GM21447 (cell line): ENCODE measurements around the gene SLC22A1.
"Not testable (repeated sequence)": the region's sequence is repeated elsewhere in the genome, so short reads cannot be mapped to it uniquely, and the experiment has no call there.

ENCODE experiments used
- ATAC-seq: cut with Tn5 transposase; IDR thresholded peaks from one replicate; pipeline ENCODE4 v1.9.1; 2021; ENCODE audit not compliant: unreplicated experiment

The SLC22A1 gene

DNA sequence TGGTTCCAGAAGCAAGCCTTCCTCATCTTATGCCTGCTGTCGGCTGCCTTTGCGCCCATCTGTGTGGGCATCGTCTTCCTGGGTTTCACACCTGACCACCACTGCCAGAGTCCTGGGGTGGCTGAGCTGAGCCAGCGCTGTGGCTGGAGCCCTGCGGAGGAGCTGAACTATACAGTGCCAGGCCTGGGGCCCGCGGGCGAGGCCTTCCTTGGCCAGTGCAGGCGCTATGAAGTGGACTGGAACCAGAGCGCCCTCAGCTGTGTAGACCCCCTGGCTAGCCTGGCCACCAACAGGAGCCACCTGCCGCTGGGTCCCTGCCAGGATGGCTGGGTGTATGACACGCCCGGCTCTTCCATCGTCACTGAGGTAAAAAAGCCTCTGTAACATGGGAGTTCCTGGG is 366 bp downstream of the SLC22A1 start:
- ATAC-seq: no peak

DNA sequence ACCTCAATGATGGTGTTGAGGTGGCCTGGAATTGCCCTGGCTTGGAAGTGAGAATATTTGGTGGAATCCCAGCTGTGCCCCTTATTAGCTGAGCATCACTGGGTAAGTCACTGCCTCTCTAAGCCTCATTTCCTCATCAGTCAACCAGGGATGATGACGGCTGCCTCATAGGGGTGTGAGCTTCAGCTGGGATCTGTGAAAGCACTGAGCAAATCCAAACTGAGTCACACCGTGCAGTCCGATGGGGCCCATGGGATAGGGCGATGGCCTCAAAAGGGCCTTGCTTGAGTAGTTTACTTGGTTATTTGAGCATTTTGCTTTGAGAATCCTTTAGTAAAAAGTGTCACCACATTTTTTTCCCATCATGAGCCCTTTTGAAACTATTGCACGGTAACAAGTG is 1.1 kb downstream of the SLC22A1 start:
- no peak for ATAC-seq

DNA sequence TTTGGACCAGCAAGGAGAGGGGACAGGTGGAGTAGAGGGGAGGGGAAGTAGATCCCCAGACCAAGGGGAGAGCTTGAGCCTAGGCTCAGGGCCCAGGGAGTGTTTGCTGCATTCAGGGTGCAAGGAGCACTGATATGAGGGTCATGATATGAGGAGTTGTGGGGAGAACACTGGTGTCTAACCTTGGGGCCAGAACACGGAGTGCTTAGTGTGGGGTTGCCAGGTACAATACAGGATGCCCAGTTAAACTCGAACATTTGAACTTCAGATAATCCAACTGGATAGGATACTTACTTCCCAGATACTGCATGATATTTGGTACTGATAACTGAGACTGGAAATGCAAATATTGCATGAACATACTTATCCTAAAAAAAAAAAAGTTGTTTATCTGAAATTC is 2.4 kb downstream of the SLC22A1 start:
- no peak for ATAC-seq

DNA sequence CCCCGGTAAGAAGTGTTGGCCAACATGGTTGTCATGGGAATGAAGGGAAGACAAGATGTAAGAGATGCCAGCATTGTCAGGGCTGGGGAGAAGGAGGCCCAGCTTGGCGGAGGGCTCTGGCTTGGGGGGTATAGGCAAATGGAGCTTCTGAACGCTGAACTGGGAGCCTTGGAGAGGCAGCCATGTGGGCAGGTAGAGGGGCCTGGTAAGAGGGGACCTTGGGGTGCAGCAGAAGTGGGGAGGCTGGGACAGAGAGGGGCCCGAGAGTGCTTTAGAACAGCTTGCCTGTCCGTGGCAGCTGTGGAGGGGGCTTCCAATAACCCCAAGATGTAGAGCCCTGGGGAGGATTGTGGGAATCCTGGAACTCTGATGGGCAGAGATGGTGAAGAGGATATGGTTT is 3.0 kb downstream of the SLC22A1 start:
- no peak for ATAC-seq

DNA sequence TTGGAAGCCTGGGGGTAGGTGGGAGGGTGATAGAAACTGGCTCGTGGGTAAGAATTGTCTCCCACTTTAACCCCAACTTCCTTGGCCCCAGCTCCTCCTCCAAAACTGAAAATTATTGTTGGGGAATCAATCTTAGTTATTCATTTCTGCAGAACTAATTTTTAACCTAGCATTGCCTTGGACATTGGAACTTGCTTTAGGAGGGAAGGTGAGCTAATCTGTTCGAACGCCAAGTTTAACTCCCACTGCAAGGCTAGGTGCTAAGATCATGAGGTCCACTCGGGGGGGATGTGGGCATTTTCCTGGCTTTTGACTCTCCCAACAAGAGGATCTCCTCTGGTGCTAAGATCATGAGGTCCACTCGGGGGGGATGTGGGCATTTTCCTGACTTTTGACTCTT is 3.5 kb downstream of the SLC22A1 start:
- ATAC-seq: not testable (repeated sequence)

DNA sequence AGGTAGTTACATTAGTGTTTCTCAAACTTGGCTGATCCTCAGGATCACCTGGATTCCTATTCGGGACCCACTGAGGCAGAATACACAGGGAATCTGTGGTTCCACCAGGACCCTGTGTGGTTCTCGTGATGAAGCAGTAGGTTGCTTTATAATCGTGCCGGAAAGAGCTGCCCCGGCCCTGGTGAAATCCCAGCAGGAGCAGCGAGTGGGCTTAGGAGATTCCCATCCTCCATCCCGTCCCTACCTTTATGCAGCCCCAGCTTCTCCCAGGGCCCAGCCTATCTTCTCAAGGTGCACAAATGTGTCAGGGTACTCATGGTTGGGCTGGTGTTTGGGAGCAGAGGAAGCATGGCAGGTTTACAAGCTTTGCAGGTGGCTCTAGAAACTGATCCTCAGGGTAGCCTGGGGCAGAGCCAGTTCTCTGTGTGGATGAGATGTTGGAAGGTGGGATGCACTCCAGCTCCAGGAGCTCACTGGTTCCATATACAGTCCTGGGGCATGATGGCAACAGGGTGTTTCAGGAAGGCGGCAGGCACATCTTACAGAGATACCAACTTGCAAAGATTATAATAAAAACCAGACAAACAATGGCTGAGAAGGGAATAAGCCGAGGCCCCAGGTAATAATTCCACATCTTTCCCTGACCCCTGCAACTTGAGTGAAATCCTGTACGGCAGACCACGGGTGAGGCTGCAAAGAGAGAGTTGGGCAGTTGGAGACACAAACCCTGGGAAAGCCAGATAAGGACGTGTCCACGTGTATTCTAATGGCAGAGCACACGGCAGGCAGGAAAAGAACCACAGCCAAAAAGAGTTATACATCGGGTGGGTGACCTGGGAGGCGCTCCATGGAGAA is 5.9 kb downstream of the SLC22A1 start:
- no peak for ATAC-seq

DNA sequence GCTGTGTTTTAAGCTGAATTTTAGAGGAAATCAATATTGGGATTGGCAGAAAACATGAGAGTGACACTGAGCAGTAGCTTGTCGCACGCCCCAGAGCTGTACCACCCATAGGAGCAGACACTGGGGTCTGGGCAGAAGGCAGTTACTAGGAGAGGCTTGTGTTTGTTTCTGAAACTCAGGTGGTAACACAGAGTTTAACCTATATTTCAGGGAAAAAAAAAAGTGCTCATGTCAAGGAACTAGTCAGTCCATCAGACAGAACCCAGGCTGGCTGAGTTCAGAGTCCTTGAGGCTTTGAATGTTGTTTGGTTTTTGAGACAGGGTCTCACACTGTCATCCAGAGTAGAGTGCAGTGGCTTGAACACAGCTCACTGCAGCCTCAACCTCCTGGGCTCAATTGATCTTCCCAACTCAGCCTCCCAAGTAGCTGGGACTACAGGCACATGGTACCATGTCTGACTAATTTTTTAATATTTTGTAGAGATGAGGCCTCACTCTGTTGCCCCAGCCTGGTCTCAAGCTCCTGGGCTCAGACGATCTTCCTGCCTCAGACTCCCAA is 6.6 kb downstream of the SLC22A1 start:
- no peak for ATAC-seq

DNA sequence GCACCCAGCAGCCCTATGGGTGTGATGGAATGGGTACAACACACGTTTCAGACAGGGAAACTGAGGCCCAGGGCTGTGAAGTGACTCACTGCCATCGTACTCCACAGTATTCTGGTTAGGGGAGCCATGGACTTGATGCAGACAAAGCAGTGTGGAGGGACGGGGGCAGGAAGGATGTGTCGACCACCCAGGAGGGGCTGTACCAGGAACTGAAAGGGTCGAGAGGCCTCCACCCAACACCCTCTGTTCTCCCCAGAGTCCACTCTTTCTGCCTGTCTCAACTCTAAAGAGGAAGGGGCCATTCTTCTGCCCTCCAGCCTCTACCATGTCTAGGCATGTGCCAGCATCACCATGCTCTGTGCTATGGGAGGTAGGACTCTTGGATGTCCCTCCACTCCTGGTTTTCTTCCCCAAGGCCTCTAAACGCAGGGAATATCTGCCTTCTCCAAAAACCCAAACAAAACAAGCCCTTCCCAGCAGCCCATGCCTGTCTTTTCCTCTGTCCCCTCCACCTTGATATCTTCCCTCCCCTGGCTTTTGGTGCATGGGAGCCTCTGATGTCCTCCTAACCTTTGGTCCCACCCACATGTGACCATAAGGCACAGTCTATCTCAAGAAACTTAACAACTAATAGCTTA is 7.4 kb downstream of the SLC22A1 start:
- no peak for ATAC-seq

DNA sequence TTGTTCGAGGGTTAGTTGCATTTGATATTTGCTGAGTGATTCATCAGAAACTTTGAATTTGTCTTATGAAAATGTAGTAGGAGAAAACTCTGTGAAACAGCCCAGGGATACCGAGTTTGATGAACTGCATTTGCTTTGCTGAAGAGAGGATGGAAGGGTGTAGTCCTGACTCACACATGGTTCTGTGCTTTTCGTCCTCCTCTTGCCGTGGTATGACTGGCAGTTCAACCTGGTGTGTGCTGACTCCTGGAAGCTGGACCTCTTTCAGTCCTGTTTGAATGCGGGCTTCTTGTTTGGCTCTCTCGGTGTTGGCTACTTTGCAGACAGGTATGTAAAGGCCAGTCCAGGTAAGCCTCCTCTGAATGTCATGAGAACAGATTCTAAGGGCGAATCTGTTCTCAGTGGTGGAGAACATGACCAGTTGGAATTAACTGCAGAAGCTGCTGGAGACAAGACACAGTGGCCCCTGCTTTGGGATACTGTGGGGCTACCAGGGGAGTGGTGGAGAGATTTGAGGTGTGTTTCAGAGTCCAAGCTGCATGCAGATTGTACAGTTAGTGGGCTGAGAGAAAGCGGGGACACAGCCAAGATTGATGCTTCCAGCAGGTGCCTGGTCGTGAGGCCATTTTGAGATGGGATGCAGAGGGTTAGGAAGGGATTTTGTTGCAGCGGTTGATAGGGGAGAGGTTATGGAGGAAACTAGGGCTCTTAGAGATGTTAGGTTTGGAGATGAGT is 8.4 kb downstream of the SLC22A1 start:
- ATAC-seq: no peak

DNA sequence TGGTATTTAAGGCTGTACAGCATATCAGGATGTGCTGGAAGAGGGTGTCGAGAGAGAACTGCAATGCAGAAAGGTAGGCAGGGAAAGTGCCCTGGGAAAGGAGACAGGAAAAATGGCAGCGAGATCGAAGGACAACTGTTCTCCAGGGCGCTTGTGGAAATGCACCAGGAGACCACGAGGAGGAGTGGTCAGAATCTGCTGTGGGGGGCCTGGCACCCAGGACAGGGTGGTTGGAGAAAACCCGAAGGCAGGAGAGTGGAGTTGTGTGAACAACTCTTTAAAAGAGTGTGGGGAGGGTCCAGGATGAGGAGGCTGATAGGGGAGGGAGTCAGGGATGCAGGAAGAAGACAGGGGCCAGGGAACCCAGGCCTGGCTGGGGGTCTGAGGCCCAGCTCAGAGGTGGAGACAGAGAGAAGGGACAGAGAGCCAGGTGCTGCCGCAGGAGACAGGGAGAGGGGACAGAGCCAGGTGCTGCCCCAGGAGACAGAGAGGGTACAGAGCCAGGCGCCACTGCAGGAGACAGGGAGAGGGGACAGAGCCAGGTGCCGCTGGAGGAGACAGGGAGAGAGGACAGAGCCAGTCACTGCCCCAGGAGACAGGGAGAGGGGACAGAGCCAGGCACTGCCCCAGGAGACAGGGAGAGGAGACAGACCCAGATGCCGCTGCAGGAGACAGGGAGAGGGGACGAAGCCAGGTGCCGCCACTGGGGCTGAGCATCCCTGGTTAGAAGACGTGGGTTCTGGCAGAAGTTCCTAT is 9.3 kb downstream of the SLC22A1 start:
- no peak for ATAC-seq

DNA sequence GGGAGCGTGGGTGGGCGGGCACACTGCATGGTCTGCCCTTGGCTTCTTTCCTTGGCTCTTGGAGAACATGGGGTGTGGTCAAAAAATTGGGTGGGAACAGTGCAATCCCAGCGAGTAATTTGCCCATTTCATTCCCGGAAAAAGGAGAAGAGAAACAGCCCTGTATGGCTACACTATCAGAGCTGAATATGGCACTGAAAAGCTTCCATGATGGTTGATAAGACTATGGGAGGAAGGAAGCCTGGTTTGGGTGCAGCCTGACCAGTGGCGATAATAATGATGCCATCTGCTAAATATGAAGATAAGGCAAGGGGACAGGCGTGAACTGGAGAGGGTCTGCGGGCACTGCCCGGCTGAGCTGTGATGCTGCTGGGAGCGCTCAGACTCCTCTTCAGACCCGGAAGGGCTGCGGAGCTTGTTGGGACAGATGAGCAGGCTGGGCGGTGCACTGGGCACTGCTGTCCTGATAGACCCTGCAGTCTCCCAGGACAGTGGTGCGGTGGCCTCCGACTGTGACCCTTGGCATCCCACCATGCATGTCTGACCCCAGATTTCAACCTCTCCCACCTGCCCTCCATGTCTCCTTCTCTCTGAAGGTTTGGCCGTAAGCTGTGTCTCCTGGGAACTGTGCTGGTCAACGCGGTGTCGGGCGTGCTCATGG is 10.2 kb downstream of the SLC22A1 start:
- no peak for ATAC-seq

DNA sequence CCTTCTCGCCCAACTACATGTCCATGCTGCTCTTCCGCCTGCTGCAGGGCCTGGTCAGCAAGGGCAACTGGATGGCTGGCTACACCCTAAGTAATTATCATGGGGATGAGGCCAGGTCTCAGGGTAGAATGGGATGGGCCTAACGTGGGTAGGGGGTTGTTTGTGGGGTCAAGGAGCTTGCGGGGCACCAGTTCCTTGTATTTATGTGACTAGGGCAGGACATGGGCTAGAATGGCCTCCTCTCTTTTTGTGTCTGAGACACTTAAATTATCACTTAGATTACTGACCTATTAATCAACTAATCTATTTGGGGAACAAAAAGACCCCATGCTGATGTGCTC is 10.7 kb downstream of the SLC22A1 start:
- ATAC-seq: no peak

DNA sequence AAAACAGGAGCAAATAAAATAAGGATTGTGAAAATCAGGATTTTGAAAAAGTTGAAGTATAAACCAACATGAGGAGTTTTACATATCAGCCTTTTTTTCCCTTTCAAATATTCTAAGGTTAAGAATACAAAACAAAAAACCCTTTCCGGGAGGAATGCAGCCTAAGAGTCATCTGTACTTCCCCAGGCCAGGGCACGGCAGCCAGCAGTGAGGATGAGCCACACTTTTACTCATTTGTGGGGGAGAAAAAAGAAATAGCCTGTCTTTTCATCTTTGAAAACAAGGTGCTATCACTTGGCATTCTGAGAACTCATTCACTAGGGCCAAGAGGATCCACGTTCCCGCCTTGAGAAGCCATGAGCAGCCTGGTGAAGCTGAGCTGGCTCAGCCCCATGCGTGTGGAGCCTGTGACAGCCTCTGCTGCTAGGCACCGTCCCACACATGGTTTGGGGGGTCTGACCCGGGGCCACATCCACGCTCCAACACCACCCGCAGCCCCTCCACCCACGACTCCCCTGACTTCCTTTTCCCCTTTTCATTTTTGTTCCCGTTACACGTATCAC is 11.2 kb downstream of the SLC22A1 start:
- no peak for ATAC-seq

DNA sequence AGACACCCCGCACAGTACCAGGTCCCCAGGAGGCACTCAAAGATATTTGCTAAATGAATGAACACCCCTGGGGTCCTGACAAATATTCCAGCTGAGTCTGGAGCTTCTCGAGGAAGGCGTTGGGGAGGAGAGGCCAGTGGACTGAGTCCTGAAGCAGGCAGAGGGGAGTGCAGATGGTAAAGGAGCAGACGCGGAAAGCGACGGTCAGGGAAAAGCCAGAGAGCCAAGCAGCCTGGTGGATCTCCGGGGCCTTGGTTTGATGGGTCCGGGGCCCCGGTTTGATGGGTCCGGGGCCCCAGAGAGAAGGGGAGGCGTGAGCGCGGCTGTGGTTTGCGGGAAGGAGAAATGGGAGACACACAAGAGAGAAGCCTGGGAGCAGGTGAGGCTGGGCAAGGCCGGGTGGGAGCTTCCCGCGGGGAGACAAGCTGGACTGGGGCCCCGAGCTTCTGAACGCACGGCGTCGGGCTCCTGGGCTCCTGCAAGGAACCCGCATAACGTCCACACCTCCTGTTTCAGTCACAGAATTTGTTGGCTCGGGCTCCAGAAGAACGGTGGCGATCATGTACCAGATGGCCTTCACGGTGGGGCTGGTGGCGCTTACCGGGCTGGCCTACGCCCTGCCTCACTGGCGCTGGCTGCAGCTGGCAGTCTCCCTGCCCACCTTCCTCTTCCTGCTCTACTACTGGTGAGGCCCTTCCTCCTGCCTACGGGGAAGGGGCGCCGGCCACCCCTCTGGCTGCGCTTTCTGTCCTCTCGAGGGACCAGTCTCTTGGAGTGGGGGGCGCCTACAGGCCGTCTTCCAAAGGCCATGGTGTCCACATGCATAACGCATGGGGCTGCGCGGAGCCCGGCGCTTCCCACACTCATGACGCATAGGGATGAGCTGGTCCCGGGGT is 12.1 kb downstream of the SLC22A1 start:
- no peak for ATAC-seq

DNA sequence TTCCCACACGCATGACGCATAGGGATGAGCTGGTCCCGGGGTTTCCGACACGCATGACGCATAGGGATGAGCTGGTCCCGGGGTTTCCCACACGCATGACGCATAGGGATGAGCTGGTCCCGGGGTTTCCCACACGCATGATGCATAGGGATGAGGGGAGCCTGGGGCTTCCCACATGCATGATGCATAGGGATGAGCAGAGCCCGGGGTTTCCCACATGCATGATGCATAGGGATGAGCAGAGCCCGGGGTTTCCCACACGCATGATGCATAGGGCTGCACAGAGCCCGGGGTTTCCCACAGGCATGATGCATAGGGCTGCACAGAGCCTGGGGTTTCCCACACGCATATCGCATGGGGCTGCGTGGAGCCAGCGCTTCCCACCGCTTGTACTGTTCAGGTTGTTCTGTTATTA is 12.7 kb downstream of the SLC22A1 start:
- not testable (repeated sequence) for ATAC-seq

DNA sequence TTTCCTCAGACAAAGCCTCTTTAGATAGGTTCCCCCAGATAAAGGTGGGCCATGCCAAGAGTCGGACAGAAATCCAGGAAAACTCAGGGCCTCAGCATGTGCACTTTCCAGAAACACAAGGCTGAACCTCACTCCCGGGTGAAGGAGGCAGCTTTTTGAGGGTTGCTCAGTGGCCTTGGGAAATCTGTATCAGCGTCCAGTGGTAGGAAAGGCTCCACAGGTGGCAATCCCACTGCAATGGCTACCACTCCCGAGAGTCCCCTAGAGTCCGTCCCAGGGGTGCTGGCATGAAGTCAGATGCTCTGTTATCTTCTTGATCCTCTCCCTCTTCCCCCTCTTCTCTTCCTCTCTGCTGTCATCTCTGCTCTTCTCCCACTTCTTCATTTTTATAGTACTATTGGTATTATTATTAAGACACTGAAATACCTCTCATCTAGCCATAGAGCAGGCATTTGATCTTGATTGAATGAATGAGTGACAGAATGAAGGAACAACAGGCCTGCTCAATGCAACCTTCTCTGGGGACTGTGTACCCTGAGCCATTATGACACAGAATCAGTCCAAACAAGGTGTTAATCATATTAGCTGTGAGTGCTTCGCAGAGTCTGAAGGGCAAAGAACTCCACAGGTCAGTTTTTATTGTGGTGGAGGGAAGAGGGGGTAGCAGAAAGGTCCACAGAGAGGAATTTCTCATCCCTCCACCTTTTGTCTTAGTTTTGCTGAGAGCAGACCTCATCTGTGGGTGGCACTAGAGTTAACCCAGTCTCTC is 13.3 kb downstream of the SLC22A1 start:
- no peak for ATAC-seq

DNA sequence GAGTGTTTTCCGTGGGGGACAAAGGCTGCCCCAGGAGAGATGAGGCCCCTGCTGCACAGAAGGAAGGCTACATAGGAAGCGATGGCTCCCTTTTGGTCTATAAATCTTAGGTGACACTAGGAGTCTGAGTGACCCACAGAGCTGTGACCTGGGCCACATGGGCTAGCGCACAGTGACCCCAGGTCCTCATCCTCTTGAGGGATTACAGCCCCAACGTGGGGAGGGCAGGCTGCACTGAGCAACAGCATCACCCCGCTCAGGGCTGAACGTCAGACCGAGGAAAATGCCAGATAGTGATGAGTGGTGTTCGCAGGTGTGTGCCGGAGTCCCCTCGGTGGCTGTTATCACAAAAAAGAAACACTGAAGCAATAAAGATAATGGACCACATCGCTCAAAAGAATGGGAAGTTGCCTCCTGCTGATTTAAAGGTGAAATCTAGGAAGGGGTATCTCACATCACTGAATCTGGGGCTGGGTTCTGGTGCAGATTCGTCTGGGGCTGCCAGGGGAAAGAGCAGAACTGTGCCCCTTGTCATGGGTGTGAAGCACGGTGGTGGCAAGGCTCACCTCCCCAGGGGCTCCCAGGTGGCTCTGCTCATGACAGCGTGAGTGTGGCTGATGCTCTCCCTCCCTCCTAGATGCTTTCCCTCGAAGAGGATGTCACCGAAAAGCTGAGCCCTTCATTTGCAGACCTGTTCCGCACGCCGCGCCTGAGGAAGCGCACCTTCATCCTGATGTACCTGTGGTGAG is 14.5 kb downstream of the SLC22A1 start:
- ATAC-seq: no peak
